SK-N-SH (cell line): Measurements from ENCODE around the gene SPTBN1. TPM values are rescaled to one million over a fixed set of nuclear protein-coding genes. Genes with fewer than 3 reads are reported as not detected.

Source experiments
- CTCF ChIA-PET: fragments of 300-600, 350-600 bp; formaldehyde crosslinking; extraction: SDS; loops from one replicate; lab custom pipeline; 2021; lab: Yijun Ruan, JAX
- POLR2A ChIA-PET: fragments of 350-600 bp; sonication (Branson Sonifier 250); formaldehyde crosslinking; extraction: SDS; loops from one replicate; lab custom pipeline; 2020; ENCODE audit warnings: antibody characterized with exemption, inconsistent platforms; lab: Yijun Ruan, JAX
- DNase-seq: peaks from one replicate; pipeline ENCODE4 v3.0.0; 2012
- H2AFZ ChIP-seq: fragments of 200-600 bp; sonication (generic); 2 replicates; pipeline ENCODE4 v1.8.1; 2016; ENCODE audit warnings: antibody characterized with exemption, mild to moderate bottlenecking, low read depth
- H3F3A ChIP-seq: fragments of 200-600 bp; sonication (generic); replicated peaks from 2 replicates; pipeline ENCODE3; 2016; ENCODE audit warnings: antibody characterized with exemption, mild to moderate bottlenecking; ENCODE audit not compliant: insufficient read depth
- H3K27ac ChIP-seq, 2 experiments: fragments of 200-500 bp in 1 of 2; fragments of 200-600 bp in 1 of 2; sonication (Bioruptor generic) in 1 of 2; sonication (generic), shearing (Covaris generic) in 1 of 2; 2 replicates each; pipeline versions ENCODE4 v1.5.1 to v1.6.1; 2014 to 2016; ENCODE audit warnings: low read depth in 2 of 2, inconsistent platforms in 1 of 2, low read length in 1 of 2, mild to moderate bottlenecking in 1 of 2, mixed read lengths in 1 of 2
- H3K27me3 ChIP-seq: fragments of 200-600 bp; sonication (generic), shearing (Covaris generic); 2 replicates; pipeline ENCODE4 v1.6.1; 2016; ENCODE audit warnings: mixed run types; ENCODE audit not compliant: insufficient read depth
- H3K36me3 ChIP-seq, 2 experiments: fragments of 200-500 bp in 1 of 2; fragments of 200-600 bp in 1 of 2; sonication (Bioruptor generic) in 1 of 2; sonication (generic) in 1 of 2; replicated peaks in 1 of 2; 2 replicates each; pipeline versions ENCODE3 to v1.5.1; 2014 to 2016; ENCODE audit warnings: low read length in 1 of 2, mild to moderate bottlenecking in 1 of 2; ENCODE audit not compliant: insufficient read depth in 2 of 2, control insufficient read depth in 1 of 2
- H3K4me1 ChIP-seq, 2 experiments: fragments of 200-500 bp in 1 of 2; fragments of 200-600 bp in 1 of 2; sonication (Bioruptor generic) in 1 of 2; sonication (generic), shearing (Covaris generic) in 1 of 2; 2 replicates each; pipeline versions ENCODE4 v1.5.1 to v1.6.1; 2014 to 2016; ENCODE audit warnings: low read depth in 1 of 2, low read length in 1 of 2, mixed run types in 1 of 2; ENCODE audit not compliant: insufficient read depth in 2 of 2, control insufficient read depth in 1 of 2
- H3K4me2 ChIP-seq: fragments of 200-600 bp; sonication (generic), shearing (Covaris generic); 2 replicates; pipeline ENCODE4 v1.6.1; 2017; ENCODE audit warnings: mixed run types
- H3K4me3 ChIP-seq, 2 experiments: fragments of 200-500 bp in 1 of 2; fragments of 200-600 bp in 1 of 2; sonication (Bioruptor generic) in 1 of 2; sonication (generic), shearing (Covaris generic) in 1 of 2; 2 replicates each; pipeline versions ENCODE4 v1.5.1 to v1.8.1; 2014 to 2016; ENCODE audit warnings: low read depth in 2 of 2, inconsistent platforms in 1 of 2, low read length in 1 of 2, mild to moderate bottlenecking in 1 of 2, mixed read lengths in 1 of 2, moderate library complexity in 1 of 2
- H3K79me2 ChIP-seq: fragments of 200-600 bp; sonication (generic); 2 replicates; pipeline ENCODE4 v1.8.1; 2017; ENCODE audit warnings: mild to moderate bottlenecking; ENCODE audit not compliant: insufficient read depth
- H3K9ac ChIP-seq: fragments of 200-600 bp; sonication (generic); 2 replicates; pipeline ENCODE4 v1.6.1; 2017; ENCODE audit warnings: mixed run types
- H3K9me2 ChIP-seq: fragments of 200-600 bp; sonication (generic); 2 replicates; pipeline ENCODE4 v1.6.1; 2017; ENCODE audit warnings: mixed run types
- H3K9me3 ChIP-seq: fragments of 200-600 bp; sonication (generic); 2 replicates; pipeline ENCODE4 v1.6.1; 2017; ENCODE audit warnings: mixed run types, mild to moderate bottlenecking, moderate library complexity
- H4K20me1 ChIP-seq: fragments of 200-600 bp; sonication (generic); 2 replicates; pipeline ENCODE4 v1.6.1; 2017; ENCODE audit warnings: mild to moderate bottlenecking, mixed run types; ENCODE audit not compliant: insufficient read depth
- CHD2 ChIP-seq: fragments of 150-350 bp; IDR thresholded peaks from 2 replicates; pipeline ENCODE4 v1.6.1; 2018; ENCODE audit warnings: low read length; ENCODE audit not compliant: partially characterized antibody
- ELF1 ChIP-seq: IDR thresholded peaks from 2 replicates; pipeline ENCODE4 v1.4.0; 2012
- EZH2phosphoT487 ChIP-seq: fragments of 200-600 bp; sonication (generic); IDR thresholded peaks from 2 replicates; pipeline ENCODE4 v1.6.1; 2017; ENCODE audit warnings: low read depth, mixed run types, mild to moderate bottlenecking, antibody characterized with exemption, moderate library complexity, borderline replicate concordance
- FOXJ3 ChIP-seq: sonication (generic); formaldehyde crosslinking; IDR thresholded peaks from 2 replicates; pipeline ENCODE4 v1.5.1; 2020; ENCODE audit warnings: mild to moderate bottlenecking, missing genetic modification reagents
- GABPA ChIP-seq: IDR thresholded peaks from 2 replicates; pipeline ENCODE4 v1.4.0; 2012; ENCODE audit warnings: low read depth, mild to moderate bottlenecking
- MXI1 ChIP-seq: IDR thresholded peaks from 2 replicates; pipeline ENCODE4 v1.6.1; 2012; ENCODE audit warnings: mild to moderate bottlenecking, low read depth, low read length, improper control_type of control experiment
- NFIC ChIP-seq: IDR thresholded peaks from 2 replicates; pipeline ENCODE4 v1.4.0; 2012; ENCODE audit warnings: borderline replicate concordance
- POLR2AphosphoS5 ChIP-seq: IDR thresholded peaks from 2 replicates; pipeline ENCODE4 v1.6.1; 2012; ENCODE audit warnings: low read depth, low read length
- RAD21 ChIP-seq: IDR thresholded peaks from 2 replicates; pipeline ENCODE4 v1.6.1; 2012; ENCODE audit warnings: mild to moderate bottlenecking, low read length
- SIN3A ChIP-seq: IDR thresholded peaks from 2 replicates; pipeline ENCODE4 v1.6.1; 2012; ENCODE audit warnings: low read depth, mild to moderate bottlenecking, low read length, moderate library complexity, borderline replicate concordance
- SMC3 ChIP-seq: IDR thresholded peaks from 2 replicates; pipeline ENCODE4 v1.6.1; 2012; ENCODE audit warnings: low read depth, low read length, improper control_type of control experiment
- TAF1 ChIP-seq: IDR thresholded peaks from 2 replicates; pipeline ENCODE4 v1.6.1; 2012; ENCODE audit warnings: low read depth, mild to moderate bottlenecking, low read length, moderate library complexity, borderline replicate concordance
- TCF12 ChIP-seq: IDR thresholded peaks from 2 replicates; pipeline ENCODE4 v1.4.0; 2012
- YY1 ChIP-seq: IDR thresholded peaks from 2 replicates; pipeline ENCODE4 v1.4.0; 2012; ENCODE audit warnings: low read depth, mild to moderate bottlenecking
- WGBS: methylation state at CpG from one replicate; pipeline ENCODE4 v1.1.6; 2017; ENCODE audit warnings: low lambda C conversion rate; 5-methylcytosine and 5-hydroxymethylcytosine counted together
- polyA plus RNA-seq, 3 experiments: library from polyadenylated mRNA; depleted of rRNA; stranded (reverse); fragments of >200 nt; gene quantifications; 2 replicates each; pipeline ENCODE4 v1.2.3, GENCODE V29; 2012
- TF ChIP-seq, protein P1 (sequence below): fragments of 150-350 bp; IDR thresholded peaks from 2 replicates; pipeline ENCODE4 v1.6.1; 2016; ENCODE audit warnings: mild to moderate bottlenecking, low read depth, low read length
- TF ChIP-seq, protein P2 (sequence below): fragments of 200-600 bp; sonication (generic); IDR thresholded peaks from 2 replicates; pipeline ENCODE4 v1.6.1; 2017; ENCODE audit warnings: antibody characterized with exemption, mild to moderate bottlenecking, moderate library complexity
- TF ChIP-seq, protein P3 (sequence below): IDR thresholded peaks from 2 replicates; pipeline ENCODE4 v1.4.0; 2012; ENCODE audit warnings: low read depth
- TF ChIP-seq, protein P4 (sequence below): IDR thresholded peaks from 2 replicates; pipeline ENCODE4 v1.4.0; 2012; ENCODE audit warnings: low read depth, borderline replicate concordance
- TF ChIP-seq, protein P5 (sequence below): IDR thresholded peaks from 2 replicates; pipeline ENCODE4 v1.4.0; 2012; ENCODE audit warnings: low read depth, borderline replicate concordance

SPTBN1 gene
- polyA plus RNA-seq, 1 of the 3 experiments (the other 2 are of a cell fraction), result 29.1 TPM

DNA sequence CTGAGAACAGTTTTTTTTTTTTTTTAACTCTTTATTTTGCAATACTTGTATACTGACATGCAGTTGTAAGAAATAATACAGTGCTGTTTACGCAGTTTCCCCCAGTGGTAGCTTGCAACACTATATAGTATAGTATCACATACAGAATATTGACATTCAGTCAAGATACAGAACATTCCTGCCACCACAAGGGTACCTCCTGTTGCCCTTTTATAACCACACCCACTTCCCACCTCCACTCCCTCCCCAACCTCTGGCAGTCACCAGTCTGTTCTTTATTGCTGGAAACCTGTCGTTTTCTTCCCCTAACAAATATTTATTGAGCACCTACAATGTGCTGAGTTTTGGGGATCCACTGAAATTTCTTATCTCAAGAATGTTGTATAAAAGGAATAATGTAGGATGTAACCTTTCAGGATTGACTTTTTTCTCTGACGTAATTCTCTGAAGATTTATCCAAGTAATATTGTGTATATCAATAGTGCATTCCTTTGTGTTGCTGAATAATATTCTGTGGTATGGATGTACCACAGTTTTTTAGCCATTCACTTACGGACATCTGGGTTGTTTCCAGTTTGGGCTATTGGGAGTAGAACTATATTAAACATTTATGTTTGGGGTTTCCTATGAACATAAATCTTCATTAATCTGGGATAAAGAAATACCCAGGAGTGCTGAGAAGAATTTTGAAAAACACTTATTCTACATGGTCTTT lies 215.9 kb downstream of the SPTBN1 start:
- no peaks in the 10 kb centered on the region for H3K9me2 ChIP-seq
- H3F3A ChIP-seq, result peaks cover 15% of the 10 kb centered on the region
- H3K9me3 ChIP-seq, result no peaks in the 10 kb centered on the region
- no peak overlapping the region for H3K27ac ChIP-seq
- no peak for DNase-seq
- TF ChIP-seq SIN3A, result no peak
- TF ChIP-seq, protein P1, sequence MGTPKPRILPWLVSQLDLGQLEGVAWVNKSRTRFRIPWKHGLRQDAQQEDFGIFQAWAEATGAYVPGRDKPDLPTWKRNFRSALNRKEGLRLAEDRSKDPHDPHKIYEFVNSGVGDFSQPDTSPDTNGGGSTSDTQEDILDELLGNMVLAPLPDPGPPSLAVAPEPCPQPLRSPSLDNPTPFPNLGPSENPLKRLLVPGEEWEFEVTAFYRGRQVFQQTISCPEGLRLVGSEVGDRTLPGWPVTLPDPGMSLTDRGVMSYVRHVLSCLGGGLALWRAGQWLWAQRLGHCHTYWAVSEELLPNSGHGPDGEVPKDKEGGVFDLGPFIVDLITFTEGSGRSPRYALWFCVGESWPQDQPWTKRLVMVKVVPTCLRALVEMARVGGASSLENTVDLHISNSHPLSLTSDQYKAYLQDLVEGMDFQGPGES, result no peak
- TF ChIP-seq RAD21, result no peak
- TF ChIP-seq, protein P2, sequence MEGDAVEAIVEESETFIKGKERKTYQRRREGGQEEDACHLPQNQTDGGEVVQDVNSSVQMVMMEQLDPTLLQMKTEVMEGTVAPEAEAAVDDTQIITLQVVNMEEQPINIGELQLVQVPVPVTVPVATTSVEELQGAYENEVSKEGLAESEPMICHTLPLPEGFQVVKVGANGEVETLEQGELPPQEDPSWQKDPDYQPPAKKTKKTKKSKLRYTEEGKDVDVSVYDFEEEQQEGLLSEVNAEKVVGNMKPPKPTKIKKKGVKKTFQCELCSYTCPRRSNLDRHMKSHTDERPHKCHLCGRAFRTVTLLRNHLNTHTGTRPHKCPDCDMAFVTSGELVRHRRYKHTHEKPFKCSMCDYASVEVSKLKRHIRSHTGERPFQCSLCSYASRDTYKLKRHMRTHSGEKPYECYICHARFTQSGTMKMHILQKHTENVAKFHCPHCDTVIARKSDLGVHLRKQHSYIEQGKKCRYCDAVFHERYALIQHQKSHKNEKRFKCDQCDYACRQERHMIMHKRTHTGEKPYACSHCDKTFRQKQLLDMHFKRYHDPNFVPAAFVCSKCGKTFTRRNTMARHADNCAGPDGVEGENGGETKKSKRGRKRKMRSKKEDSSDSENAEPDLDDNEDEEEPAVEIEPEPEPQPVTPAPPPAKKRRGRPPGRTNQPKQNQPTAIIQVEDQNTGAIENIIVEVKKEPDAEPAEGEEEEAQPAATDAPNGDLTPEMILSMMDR, result no peak
- TF ChIP-seq, protein P3, sequence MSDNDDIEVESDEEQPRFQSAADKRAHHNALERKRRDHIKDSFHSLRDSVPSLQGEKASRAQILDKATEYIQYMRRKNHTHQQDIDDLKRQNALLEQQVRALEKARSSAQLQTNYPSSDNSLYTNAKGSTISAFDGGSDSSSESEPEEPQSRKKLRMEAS, result no peak
- no peak for TF ChIP-seq POLR2AphosphoS5
- TF ChIP-seq YY1, result no peak
- TF ChIP-seq, protein P4, sequence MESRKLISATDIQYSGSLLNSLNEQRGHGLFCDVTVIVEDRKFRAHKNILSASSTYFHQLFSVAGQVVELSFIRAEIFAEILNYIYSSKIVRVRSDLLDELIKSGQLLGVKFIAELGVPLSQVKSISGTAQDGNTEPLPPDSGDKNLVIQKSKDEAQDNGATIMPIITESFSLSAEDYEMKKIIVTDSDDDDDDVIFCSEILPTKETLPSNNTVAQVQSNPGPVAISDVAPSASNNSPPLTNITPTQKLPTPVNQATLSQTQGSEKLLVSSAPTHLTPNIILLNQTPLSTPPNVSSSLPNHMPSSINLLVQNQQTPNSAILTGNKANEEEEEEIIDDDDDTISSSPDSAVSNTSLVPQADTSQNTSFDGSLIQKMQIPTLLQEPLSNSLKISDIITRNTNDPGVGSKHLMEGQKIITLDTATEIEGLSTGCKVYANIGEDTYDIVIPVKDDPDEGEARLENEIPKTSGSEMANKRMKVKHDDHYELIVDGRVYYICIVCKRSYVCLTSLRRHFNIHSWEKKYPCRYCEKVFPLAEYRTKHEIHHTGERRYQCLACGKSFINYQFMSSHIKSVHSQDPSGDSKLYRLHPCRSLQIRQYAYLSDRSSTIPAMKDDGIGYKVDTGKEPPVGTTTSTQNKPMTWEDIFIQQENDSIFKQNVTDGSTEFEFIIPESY, result no peak
- TF ChIP-seq ELF1, result no peak
- no peak for TF ChIP-seq TCF12
- no peak for TF ChIP-seq CHD2
- TF ChIP-seq MXI1, result no peak
- TF ChIP-seq GABPA, result no peak
- no peak for TF ChIP-seq TAF1
- TF ChIP-seq, protein P5, sequence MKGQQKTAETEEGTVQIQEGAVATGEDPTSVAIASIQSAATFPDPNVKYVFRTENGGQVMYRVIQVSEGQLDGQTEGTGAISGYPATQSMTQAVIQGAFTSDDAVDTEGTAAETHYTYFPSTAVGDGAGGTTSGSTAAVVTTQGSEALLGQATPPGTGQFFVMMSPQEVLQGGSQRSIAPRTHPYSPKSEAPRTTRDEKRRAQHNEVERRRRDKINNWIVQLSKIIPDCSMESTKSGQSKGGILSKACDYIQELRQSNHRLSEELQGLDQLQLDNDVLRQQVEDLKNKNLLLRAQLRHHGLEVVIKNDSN, result no peak
- TF ChIP-seq EZH2phosphoT487, result no peak
- TF ChIP-seq NFIC, result no peak
- TF ChIP-seq FOXJ3 (CRISPR knock-in tag), result no peak
- TF ChIP-seq SMC3, result no peak
- ChIA-PET POLR2A (no interaction called here), CTCF (interaction anchor here (1.1 to 2.0 kb wide), 3 partner anchors 12 to 565 kb away, joined by 4 to 6 read pairs (median 5); no protein-coding TSS in a partner anchor)
- H3K4me3 ChIP-seq, result no peak overlapping the region
- no peaks in the 10 kb centered on the region for H3K79me2 ChIP-seq
- WGBS, result 94% methylated on average over 4 of the region's 4 CpGs
- H3K9ac ChIP-seq, result no peak overlapping the region
- H2AFZ ChIP-seq, result no peak overlapping the region
- H3K4me2 ChIP-seq, result no peak overlapping the region
- no peaks in the 10 kb centered on the region for H4K20me1 ChIP-seq
- H3K27me3 ChIP-seq, result no peaks in the 10 kb centered on the region
- peaks cover 0 to 15% of the 10 kb centered on the region in 2 experiments; a peak in 3 of 4 replicates for H3K4me1 ChIP-seq
- peaks cover 42 to 44% of the 10 kb centered on the region in 2 experiments for H3K36me3 ChIP-seq
